ENCODE measurements around the gene G3BP2. TPM values are rescaled to one million over a fixed set of nuclear protein-coding genes. Genes with fewer than 3 reads are reported as not detected.

Gene G3BP2
- total and polyA plus RNA-seq, 2 of the 13 experiments (the other 11 are each of a cell fraction or from before 2014, with no cell fraction given): 51.7 to 179 TPM

GRCh38 chr4:75678965-75679364, 5.8 kb upstream of the G3BP2 start:
- no peak overlapping the region for H3K9ac ChIP-seq (ENCODE audit: insufficient read depth, low read depth, low read length)
- no peak for TF ChIP-seq HNF4A (CRISPR knock-in tag; IDR thresholded peaks at IDR 0.05)
- TF ChIP-seq ZBTB34 (CRISPR knock-in tag; IDR thresholded peaks at IDR 0.05): no peak
- TF ChIP-seq MED13 (CRISPR knock-in tag; IDR thresholded peaks at IDR 0.05): no peak
- no peak for TF ChIP-seq ZKSCAN1 (IDR thresholded peaks at IDR 0.05; ENCODE audit: low read length)
- no peak for TF ChIP-seq MTF2 (CRISPR knock-in tag; IDR thresholded peaks at IDR 0.05; ENCODE audit: borderline replicate concordance)
- no peak for TF ChIP-seq NCOA5 (CRISPR knock-in tag; IDR thresholded peaks at IDR 0.05)
- no peak for TF ChIP-seq NFATC3 (CRISPR knock-in tag; IDR thresholded peaks at IDR 0.05)
- no peak for TF ChIP-seq SRSF4 (IDR thresholded peaks at IDR 0.05; ENCODE audit: low read depth, low read length, poor library complexity, severe bottlenecking)
- no peak for TF ChIP-seq ZNF720 (CRISPR knock-in tag; IDR thresholded peaks at IDR 0.05)
- TF ChIP-seq EP300 (IDR thresholded peaks at IDR 0.05; ENCODE audit: low read depth in 2 of 2, low read length in 2 of 2): no peak
- TF ChIP-seq EP300 (CRISPR knock-in tag; IDR thresholded peaks at IDR 0.05; ENCODE audit: borderline replicate concordance): no peak
- TF ChIP-seq GTF3A (CRISPR knock-in tag; conservative IDR thresholded peaks at IDR 0.05): no peak
- no peak for TF ChIP-seq NR0B2 (CRISPR knock-in tag; IDR thresholded peaks at IDR 0.05)
- no peak for TF ChIP-seq TRAFD1 (CRISPR knock-in tag; IDR thresholded peaks at IDR 0.05; ENCODE audit: borderline replicate concordance)
- ChIA-PET POLR2A (no interaction called here), CTCF (ENCODE audit: low intra/inter-chr PET ratio, low total read pairs) (no interaction called here)
- no peaks in the 10 kb centered on the region; the same call in 1 of the 2 replicates for H4K20me1 ChIP-seq (ENCODE audit: insufficient read depth, low read length)
- no peak overlapping the region for H3K4me2 ChIP-seq (ENCODE audit: low read depth, low read length)
- peaks cover 5% of the 10 kb centered on the region for H3K4me1 ChIP-seq (ENCODE audit: insufficient read depth, low read length)
- H2AFZ ChIP-seq (ENCODE audit: low read length): no peak overlapping the region
- FAIRE-seq: no peak
- BruUV-seq (replicated peaks): no TSS peak
- DNase-seq (ENCODE audit: low spot score): no peak
- in situ Hi-C loops (cut with HindIII; ENCODE audit: extremely low pct_ligation_motif_present, low pct_unique_long_range_greater_than_20kb): no loop called here
- no peaks in the 10 kb centered on the region for H3K36me3 ChIP-seq (replicated peaks in 1 of 2; ENCODE audit: control insufficient read depth in 1 of 2, insufficient read depth in 2 of 2, low read length in 2 of 2)
- no peak overlapping the region for H3K27ac ChIP-seq (ENCODE audit: extremely low read length, insufficient read depth, low read length)
- no peak overlapping the region for H3K4me3 ChIP-seq (replicated peaks in 1 of 3; ENCODE audit: insufficient read depth in 1 of 3, low read depth in 2 of 3, low read length in 3 of 3)
- ATAC-seq: no peak
- H3K9me3 ChIP-seq (ENCODE audit: low read length): no peaks in the 10 kb centered on the region
- no peaks in the 10 kb centered on the region for H3K27me3 ChIP-seq (ENCODE audit: control insufficient read depth in 1 of 2, insufficient read depth in 2 of 2, low read length in 2 of 2)
- H3K79me2 ChIP-seq (ENCODE audit: insufficient read depth, low read length): peaks cover 5% of the 10 kb centered on the region
- intact Hi-C loops (cut with micrococcal nuclease; ENCODE audit: unreplicated experiment): no loop called here

Measured in HepG2 (cell line).